ENCODE results near the gene SCCPDH.

GRCh38 chr1:246768403-246769020, 44.3 kb downstream of the SCCPDH start:
- TF ChIP-seq CTCF (IDR thresholded peaks at IDR 0.05; ENCODE audit: poor library complexity): no peak
- TF ChIP-seq EZH2 (IDR thresholded peaks at IDR 0.05; ENCODE audit: borderline replicate concordance): no peak
- no peak for TF ChIP-seq EZH2phosphoT487 (IDR thresholded peaks at IDR 0.05; ENCODE audit: low read depth, severe bottlenecking, unreplicated experiment)

Data from hepatocyte (in vitro differentiated cells).